Spleen (tissue), 7 donors: Measurements from ENCODE around the gene UPK3BL1.
"Not testable (repeated sequence)": the region's sequence is repeated elsewhere in the genome, so short reads cannot be mapped to it uniquely, and the experiment has no call there.

Experiments
- POLR2A ChIP-seq, 3 donors: fragments of 450-650 bp; IDR thresholded peaks; one replicate each; pipeline ENCODE4 v1.5.1; 2017; ENCODE audit warnings: antibody characterized with exemption in 3 of 3, mild to moderate bottlenecking in 1 of 3
- POLR2AphosphoS5 ChIP-seq, 3 donors: sonication (generic); formaldehyde crosslinking; IDR thresholded peaks; one replicate each; pipeline ENCODE4 v1.5.1; 2017; ENCODE audit warnings: antibody characterized with exemption in 3 of 3
- TF ChIP-seq, protein P1 (sequence below), 11 experiments: fragments of 200-600 bp in 7 of 11; fragments of 450-650 bp in 4 of 11; sonication (generic) in 4 of 11; IDR thresholded peaks in 8 of 11; conservative IDR thresholded peaks in 3 of 11; 1 replicate in 7 of 11; 2 replicates in 4 of 11; pipeline versions ENCODE4 v1.4.0 to v1.8.0; 2016 to 2021; ENCODE audit warnings: antibody characterized with exemption in 11 of 11, inconsistent platforms in 4 of 11, mild to moderate bottlenecking in 1 of 11
- donor health status: DM: no; HTN: no; CAD: no; lungs with moderate emphysema.
- donor health status: DM: no; HTN: no; CAD: no.
- donor health status: DM: no; HTN: no; CAD: no.

DNA sequence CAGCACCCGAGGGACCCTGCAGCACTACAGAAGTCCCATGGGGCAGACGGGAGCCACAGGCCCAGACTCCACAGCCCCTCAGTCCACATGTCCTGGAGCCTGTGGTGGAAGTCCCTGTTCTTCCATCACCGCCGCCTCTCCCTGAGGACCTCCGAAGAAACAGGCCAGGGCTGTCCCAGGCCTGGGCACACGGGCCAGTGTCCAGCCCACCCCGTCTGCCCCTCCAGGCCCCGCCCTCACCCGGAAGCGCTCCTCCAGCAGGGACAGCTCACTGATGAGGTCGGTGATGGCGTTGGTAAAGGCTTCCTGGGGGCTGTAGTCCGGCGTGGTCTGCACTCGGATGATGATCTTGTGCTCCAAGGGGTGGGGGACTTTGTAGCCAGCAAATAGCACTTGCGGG, 24.3 kb upstream of the UPK3BL1 start:
- TF ChIP-seq, protein P1, sequence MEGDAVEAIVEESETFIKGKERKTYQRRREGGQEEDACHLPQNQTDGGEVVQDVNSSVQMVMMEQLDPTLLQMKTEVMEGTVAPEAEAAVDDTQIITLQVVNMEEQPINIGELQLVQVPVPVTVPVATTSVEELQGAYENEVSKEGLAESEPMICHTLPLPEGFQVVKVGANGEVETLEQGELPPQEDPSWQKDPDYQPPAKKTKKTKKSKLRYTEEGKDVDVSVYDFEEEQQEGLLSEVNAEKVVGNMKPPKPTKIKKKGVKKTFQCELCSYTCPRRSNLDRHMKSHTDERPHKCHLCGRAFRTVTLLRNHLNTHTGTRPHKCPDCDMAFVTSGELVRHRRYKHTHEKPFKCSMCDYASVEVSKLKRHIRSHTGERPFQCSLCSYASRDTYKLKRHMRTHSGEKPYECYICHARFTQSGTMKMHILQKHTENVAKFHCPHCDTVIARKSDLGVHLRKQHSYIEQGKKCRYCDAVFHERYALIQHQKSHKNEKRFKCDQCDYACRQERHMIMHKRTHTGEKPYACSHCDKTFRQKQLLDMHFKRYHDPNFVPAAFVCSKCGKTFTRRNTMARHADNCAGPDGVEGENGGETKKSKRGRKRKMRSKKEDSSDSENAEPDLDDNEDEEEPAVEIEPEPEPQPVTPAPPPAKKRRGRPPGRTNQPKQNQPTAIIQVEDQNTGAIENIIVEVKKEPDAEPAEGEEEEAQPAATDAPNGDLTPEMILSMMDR (IDR thresholded peaks at IDR 0.05 in 8 of 11, conservative IDR thresholded peaks at IDR 0.05 in 3 of 11) = not testable (repeated sequence)
- not testable (repeated sequence) for TF ChIP-seq POLR2AphosphoS5, POLR2A (IDR thresholded peaks at IDR 0.05)
